Measurements from ENCODE around the gene IRGQ. TPM values are rescaled to one million over a fixed set of nuclear protein-coding genes. Genes with fewer than 3 reads are reported as not detected.

IRGQ gene
- 4.5 to 8.2 TPM (median 5.1 TPM) in 5 replicates for total RNA-seq (2022; extraction: Qiagen RNA extraction)

GRCh38 chr19:43595999-43596841 lies at the start of gene IRGQ, which contains the start of gene ZNF576:
Gene IRGQ (minus strand): TSS chr19:43596134. CDS start chr19:43595338, 796 bp downstream.
Gene ZNF576 (plus strand): TSS chr19:43596595. CDS start chr19:43597109, 514 bp downstream.

GRCh38 chr19:43639519-43640423 lies 43.8 kb upstream of the IRGQ start, which contains the start of gene CADM4:
Gene CADM4 (minus strand): TSS chr19:43639850. CDS start chr19:43639790, 60 bp downstream.

GRCh38 chr19:43619262-43620060 lies 23.5 kb upstream of the IRGQ start, which contains the start of gene ZNF428:
Gene ZNF428 (minus strand): TSS chr19:43619629. CDS start chr19:43614304, 5,325 bp downstream.

GRCh38 chr19:43611788-43612187 lies 15.9 kb upstream of the IRGQ start, which contains the start of gene SRRM5:
Gene SRRM5 (plus strand): TSS chr19:43612088. CDS start chr19:43612122, 34 bp downstream.

GRCh38 chr19:43575156-43575950 lies 20.6 kb downstream of the IRGQ start, which contains the start of the genes PINLYP and XRCC1:
Gene PINLYP (plus strand): TSS chr19:43575801. CDS start chr19:43577192, 1,391 bp downstream.
Gene XRCC1 (minus strand): TSS chr19:43575527. CDS start chr19:43575458, 69 bp downstream.

Other genes with a start within 250 kb of the IRGQ start
- gene CD177, start 242.4 kb downstream of the IRGQ start, total RNA-seq (2022; extraction: Qiagen RNA extraction): 0.07 to 0.16 TPM (median 0.10 TPM) in 5 replicates
- gene TEX101, start 181.2 kb downstream of the IRGQ start, total RNA-seq (2022; extraction: Qiagen RNA extraction): not detected in 5 replicates
- 0.27 to 0.62 TPM (median 0.45 TPM) in 5 replicates for gene LYPD3, start 130.5 kb downstream of the IRGQ start, total RNA-seq (2022; extraction: Qiagen RNA extraction)
- 10.3 to 11.8 TPM (median 11.4 TPM) in 5 replicates for gene PHLDB3, start 91.4 kb downstream of the IRGQ start, total RNA-seq (2022; extraction: Qiagen RNA extraction)
- gene ETHE1, start 68.9 kb downstream of the IRGQ start, total RNA-seq (2022; extraction: Qiagen RNA extraction): 42.2 to 55.9 TPM (median 53.7 TPM) in 5 replicates
- 1.6 to 2.5 TPM (median 2.2 TPM) in 5 replicates for gene ZNF575, start 62.9 kb downstream of the IRGQ start, total RNA-seq (2022; extraction: Qiagen RNA extraction)
- 29.4 to 33.6 TPM (median 30.5 TPM) in 5 replicates for gene XRCC1, start 20.6 kb downstream of the IRGQ start, total RNA-seq (2022; extraction: Qiagen RNA extraction)
- gene PINLYP, start 20.3 kb downstream of the IRGQ start, total RNA-seq (2022; extraction: Qiagen RNA extraction): 0.19 to 0.35 TPM (median 0.23 TPM) in 5 replicates
- 12.0 to 22.2 TPM (median 21.9 TPM) in 5 replicates for gene ZNF576, start 461 bp upstream of the IRGQ start, total RNA-seq (2022; extraction: Qiagen RNA extraction)
- gene SRRM5, start 16.0 kb upstream of the IRGQ start, total RNA-seq (2022; extraction: Qiagen RNA extraction): 0.65 to 1.3 TPM (median 0.76 TPM) in 5 replicates
- 49.6 to 69.2 TPM (median 64.7 TPM) in 5 replicates for gene ZNF428, start 23.5 kb upstream of the IRGQ start, total RNA-seq (2022; extraction: Qiagen RNA extraction)
- gene CADM4, start 43.7 kb upstream of the IRGQ start, total RNA-seq (2022; extraction: Qiagen RNA extraction): 6.9 to 11.3 TPM (median 9.3 TPM) in 5 replicates
- gene PLAUR, start 74.0 kb upstream of the IRGQ start, total RNA-seq (2022; extraction: Qiagen RNA extraction): 90.0 to 104 TPM (median 102 TPM) in 5 replicates
- not detected in 5 replicates for gene IRGC, start 119.9 kb upstream of the IRGQ start, total RNA-seq (2022; extraction: Qiagen RNA extraction)
- gene SMG9, start 158.8 kb upstream of the IRGQ start, total RNA-seq (2022; extraction: Qiagen RNA extraction): 52.1 to 76.4 TPM (median 65.0 TPM) in 5 replicates
- 43.7 to 66.7 TPM (median 58.2 TPM) in 5 replicates for gene KCNN4, start 184.8 kb upstream of the IRGQ start, total RNA-seq (2022; extraction: Qiagen RNA extraction)
- gene LYPD5, start 206.3 kb upstream of the IRGQ start, total RNA-seq (2022; extraction: Qiagen RNA extraction): 0.16 to 0.31 TPM (median 0.17 TPM) in 5 replicates
- gene ZNF283, start 231.2 kb upstream of the IRGQ start, total RNA-seq (2022; extraction: Qiagen RNA extraction): 3.6 to 7.3 TPM (median 4.4 TPM) in 5 replicates